ENCODE data around the gene PPIF. TPM values are rescaled to one million over a fixed set of nuclear protein-coding genes. Genes with fewer than 3 reads are reported as not detected.

The PPIF gene
- total and polyA plus RNA-seq, 4 experiments from 2014 or later = 10.6 to 33.7 (median 19.7) TPM

DNA sequence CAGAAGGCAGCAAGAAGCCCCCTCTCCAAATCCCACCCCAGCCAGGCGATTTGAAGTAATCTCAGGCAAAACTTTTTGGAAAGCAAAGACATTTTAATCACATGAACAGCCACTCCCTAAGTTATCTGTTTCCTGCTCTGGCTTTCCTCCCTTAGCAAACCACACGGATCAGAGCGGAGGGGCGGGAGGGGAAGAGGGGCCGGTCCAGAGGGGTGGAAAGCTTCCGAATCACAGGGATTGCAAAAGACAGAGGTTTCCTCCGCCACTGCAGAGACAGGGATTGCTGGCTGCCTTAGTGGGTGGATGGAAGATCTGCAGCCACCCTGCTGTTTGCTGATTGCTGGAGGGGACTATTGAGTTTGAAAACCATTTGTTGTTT lies 57.0 kb downstream of the PPIF start:
- Histone ChIP-seq H3K27ac (ENCODE audit: low read depth, low read length) (no peak overlapping the region), H3K9me3 (ENCODE audit: control insufficient read depth in 1 of 2, low read length in 2 of 2) (no peaks in the 10 kb centered on the region), H3K36me3 (ENCODE audit: insufficient read depth, low read length) (no peaks in the 10 kb centered on the region), H3K4me1 (ENCODE audit: insufficient read depth, low read length) (no peaks in the 10 kb centered on the region), H3K27me3 (ENCODE audit: insufficient read depth, low read length) (no peaks in the 10 kb centered on the region), H3K4me3 (ENCODE audit: low read length in 2 of 2) (no peak overlapping the region)
- Mint-ChIP-seq H3K27ac (no peak overlapping the region), H3K36me3 (no peaks in the 10 kb centered on the region), H3K27me3 (no peaks in the 10 kb centered on the region), H3K4me3 (no peak overlapping the region), H3K4me1 (peaks cover 0 to 3% (median 0%) of the 10 kb centered on the region in 4 donors), H3K9me3 (no peaks in the 10 kb centered on the region)
- DNase-seq = no peak
- ChIA-PET POLR2A (ENCODE audit: partially characterized antibody) (no interaction called here), CTCF (ENCODE audit: partially characterized antibody) (no interaction called here)
- intact Hi-C loops (cut with micrococcal nuclease) = no loop called here

DNA sequence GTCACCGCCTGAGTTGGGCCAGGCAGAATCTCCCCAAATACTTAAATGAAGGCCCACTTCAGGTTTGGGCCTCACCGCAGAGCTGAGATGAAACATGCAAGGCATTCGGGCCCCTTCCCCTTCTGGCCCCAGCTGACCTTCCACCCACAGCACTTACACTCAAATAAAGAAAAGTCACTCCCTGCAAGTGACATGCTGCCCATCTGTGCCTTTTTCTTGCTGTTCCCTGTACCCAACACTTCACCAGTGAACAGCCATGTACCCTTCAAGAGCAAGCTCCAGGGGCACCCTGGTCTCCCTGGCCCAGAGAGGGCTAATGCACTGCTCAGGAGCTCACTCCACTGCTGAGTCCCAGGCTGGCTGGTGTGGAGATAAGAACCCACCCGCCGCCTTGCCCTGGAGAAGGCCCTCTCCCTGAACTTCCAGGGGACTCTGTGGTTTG lies 57.4 kb downstream of the PPIF start:
- ChIA-PET POLR2A (ENCODE audit: partially characterized antibody) (no interaction called here), CTCF (ENCODE audit: partially characterized antibody) (interaction anchor here (1.1 kb wide), 1 partner anchor 30 kb away, joined by 3 read pairs; no protein-coding TSS in a partner anchor)
- Mint-ChIP-seq H3K4me3 (no peak overlapping the region), H3K27me3 (no peaks in the 10 kb centered on the region), H3K27ac (peak overlapping the region in 2 of 7 donors; percentile 15 to 52), H3K36me3 (no peaks in the 10 kb centered on the region), H3K9me3 (no peaks in the 10 kb centered on the region), H3K4me1 (peaks cover 0 to 1% (median 0%) of the 10 kb centered on the region in 4 donors)
- intact Hi-C loops (cut with micrococcal nuclease) = no loop called here
- H3K36me3 ChIP-seq (ENCODE audit: insufficient read depth, low read length) = no peaks in the 10 kb centered on the region
- no peaks in the 10 kb centered on the region for H3K27me3 ChIP-seq (ENCODE audit: insufficient read depth, low read length)
- no peak overlapping the region for H3K4me3 ChIP-seq (ENCODE audit: low read length in 2 of 2)
- H3K4me1 ChIP-seq (ENCODE audit: insufficient read depth, low read length) = no peaks in the 10 kb centered on the region
- no peaks in the 10 kb centered on the region for H3K9me3 ChIP-seq (ENCODE audit: control insufficient read depth in 1 of 2, low read length in 2 of 2)
- H3K27ac ChIP-seq (ENCODE audit: low read depth, low read length) = no peak overlapping the region
- no peak for DNase-seq

Other genes starting within 250 kb of the PPIF start
- gene ZCCHC24, start 98.2 kb downstream of the PPIF start, total RNA-seq = 1 to 10 TPM; 1.7 to 1.9 TPM
- gene ZCCHC24, start 98.2 kb downstream of the PPIF start, polyA plus RNA-seq = under 1 TPM; 0.30 to 0.79 TPM
- gene EIF5AL1, start 165.1 kb downstream of the PPIF start, total RNA-seq = under 1 TPM; 0.73 to 0.94 TPM
- gene EIF5AL1, start 165.1 kb downstream of the PPIF start, polyA plus RNA-seq = under 1 TPM; 0.16 to 0.43 TPM
- not detected for gene SFTPA2, start 212.9 kb downstream of the PPIF start, total RNA-seq
- not detected for gene SFTPA2, start 212.9 kb downstream of the PPIF start, polyA plus RNA-seq

Measured in CD4-positive, alpha-beta memory T cell (primary cell).